Breast epithelium (tissue), 4 donors: Measurements from ENCODE around the gene RHOC. TPM values are rescaled to one million over a fixed set of nuclear protein-coding genes. Genes with fewer than 3 reads are reported as not detected.

ENCODE experiments used
- DNase-seq, 2 donors: peaks; one replicate each; pipeline ENCODE4 v3.0.0-alpha.2; 2019; ENCODE audit warnings: low spot score in 2 of 2
- H3K27ac ChIP-seq, 2 donors: fragments of 200-600 bp; sonication (generic) in 1 of 2; one replicate each; pipeline ENCODE4 v1.5.1; 2016 to 2019; ENCODE audit warnings: mild to moderate bottlenecking in 1 of 2
- H3K27me3 ChIP-seq, 2 donors: fragments of 200-600 bp; sonication (generic) in 1 of 2; one replicate each; pipeline versions ENCODE4 v1.5.1 to v1.6.0; 2017 to 2019; ENCODE audit warnings: control low read depth in 1 of 2, mild to moderate bottlenecking in 1 of 2
- H3K36me3 ChIP-seq: fragments of 200-600 bp; one replicate; pipeline ENCODE4 v1.5.1; 2019
- H3K4me1 ChIP-seq, 2 donors: fragments of 200-600 bp; sonication (generic); one replicate each; pipeline ENCODE4 v1.5.1; 2016 to 2019; ENCODE audit warnings: control low read depth in 1 of 2
- H3K4me3 ChIP-seq, 3 donors: fragments of 200-600 bp; sonication (generic); 1 replicate in 2 of 3; 2 replicates in 1 of 3; pipeline ENCODE4 v1.5.1; 2016 to 2019; ENCODE audit warnings: mild to moderate bottlenecking in 3 of 3, moderate library complexity in 2 of 3
- H3K9me3 ChIP-seq, 2 donors: fragments of 200-600 bp; sonication (generic) in 1 of 2; one replicate each; pipeline ENCODE4 v1.5.1; 2016 to 2019; ENCODE audit warnings: control low read depth in 1 of 2
- CTCF ChIP-seq, 3 donors: fragments of 450-650 bp; IDR thresholded peaks; one replicate each; pipeline ENCODE4 v1.5.1; 2016 to 2017; ENCODE audit warnings: antibody characterized with exemption in 3 of 3, mild to moderate bottlenecking in 3 of 3, moderate library complexity in 3 of 3
- POLR2A ChIP-seq: fragments of 450-650 bp; IDR thresholded peaks from one replicate; pipeline ENCODE4 v1.6.1; 2016; ENCODE audit warnings: antibody characterized with exemption, mild to moderate bottlenecking, moderate library complexity
- POLR2AphosphoS5 ChIP-seq, 3 donors: sonication (generic); formaldehyde crosslinking; IDR thresholded peaks; one replicate each; pipeline ENCODE4 v1.6.1; 2017; ENCODE audit warnings: antibody characterized with exemption in 3 of 3
- intact Hi-C: fragments of 100-400 bp; cut with DNase I; formaldehyde crosslinking; loops from one replicate; pipeline ENCODE4 v1.15.1; 2023; ENCODE audit warnings: low total_unique reads
- total RNA-seq, 3 donors: library from RNA; depleted of rRNA; stranded (reverse); fragments of >200 nt; gene quantifications; one replicate each; pipeline ENCODE4 v1.1.0, GENCODE V29; 2016

Gene RHOC
- total RNA-seq, 3 donors from 2014 or later: 150 to 302 (median 235) TPM

GRCh38 chr1:112697781-112698201, 9.1 kb downstream of the RHOC start:
- intact Hi-C loops: loop anchor here (10.0 kb wide), 1 partner anchor 947 kb away; no protein-coding TSS in a partner anchor
- Histone ChIP-seq H3K27ac (peak overlapping the region; percentile 86 to 99), H3K36me3 (no peaks in the 10 kb centered on the region)

GRCh38 chr1:112696578-112697314, 10.2 kb downstream of the RHOC start:
- no peaks in the 10 kb centered on the region for H3K36me3 ChIP-seq
- TF ChIP-seq POLR2A (no peak), POLR2AphosphoS5 (IDR thresholded peaks at IDR 0.05) (no peak), CTCF (IDR thresholded peaks at IDR 0.05) (no peak)
- no peaks in the 10 kb centered on the region for H3K27me3 ChIP-seq
- no peak for DNase-seq
- peaks cover 11 to 23% of the 10 kb centered on the region in 2 donors for H3K4me1 ChIP-seq
- no peak overlapping the region for H3K27ac ChIP-seq
- intact Hi-C loops: loop anchor here (10.0 kb wide), 1 partner anchor 948 kb away; no protein-coding TSS in a partner anchor
- no peak overlapping the region for H3K4me3 ChIP-seq
- no peaks in the 10 kb centered on the region for H3K9me3 ChIP-seq

More at GRCh38 chr1:112697781-112698201, 9.1 kb downstream of the RHOC start:
- TF ChIP-seq CTCF (IDR thresholded peaks at IDR 0.05) (no peak), POLR2A (no peak), POLR2AphosphoS5 (IDR thresholded peaks at IDR 0.05) (no peak)
- H3K4me1 ChIP-seq: peaks cover 11 to 23% of the 10 kb centered on the region in 2 donors
- no peak for DNase-seq
- H3K27me3 ChIP-seq: no peaks in the 10 kb centered on the region
- no peak overlapping the region for H3K4me3 ChIP-seq
- no peaks in the 10 kb centered on the region for H3K9me3 ChIP-seq

GRCh38 chr1:112695276-112695675, 11.7 kb downstream of the RHOC start:
- Histone ChIP-seq H3K27me3 (no peaks in the 10 kb centered on the region), H3K27ac (no peak overlapping the region), H3K4me1 (peaks cover 1 to 14% of the 10 kb centered on the region in 2 donors), H3K36me3 (no peaks in the 10 kb centered on the region), H3K9me3 (no peaks in the 10 kb centered on the region), H3K4me3 (no peak overlapping the region)
- no peak for TF ChIP-seq POLR2AphosphoS5 (IDR thresholded peaks at IDR 0.05)
- TF ChIP-seq POLR2A: no peak
- TF ChIP-seq CTCF (IDR thresholded peaks at IDR 0.05): no peak
- DNase-seq: no peak
- intact Hi-C loops: loop anchor here (10.0 kb wide), 1 partner anchor 950 kb away; no protein-coding TSS in a partner anchor

- TF ChIP-seq CTCF (IDR thresholded peaks at IDR 0.05): no peak
- no peak for TF ChIP-seq POLR2A
- no peak for TF ChIP-seq POLR2AphosphoS5 (IDR thresholded peaks at IDR 0.05)
- DNase-seq: no peak
- Histone ChIP-seq H3K36me3 (no peaks in the 10 kb centered on the region), H3K9me3 (no peaks in the 10 kb centered on the region), H3K4me3 (no peak overlapping the region), H3K27ac (no peak overlapping the region), H3K4me1 (peaks cover 0 to 7% of the 10 kb centered on the region in 2 donors), H3K27me3 (no peaks in the 10 kb centered on the region)
- intact Hi-C loops: loop anchor here (10.0 kb wide), 1 partner anchor 950 kb away; no protein-coding TSS in a partner anchor
These were observed 12.5 kb downstream of the RHOC start for GRCh38 chr1:112694363-112694929.

DNA sequence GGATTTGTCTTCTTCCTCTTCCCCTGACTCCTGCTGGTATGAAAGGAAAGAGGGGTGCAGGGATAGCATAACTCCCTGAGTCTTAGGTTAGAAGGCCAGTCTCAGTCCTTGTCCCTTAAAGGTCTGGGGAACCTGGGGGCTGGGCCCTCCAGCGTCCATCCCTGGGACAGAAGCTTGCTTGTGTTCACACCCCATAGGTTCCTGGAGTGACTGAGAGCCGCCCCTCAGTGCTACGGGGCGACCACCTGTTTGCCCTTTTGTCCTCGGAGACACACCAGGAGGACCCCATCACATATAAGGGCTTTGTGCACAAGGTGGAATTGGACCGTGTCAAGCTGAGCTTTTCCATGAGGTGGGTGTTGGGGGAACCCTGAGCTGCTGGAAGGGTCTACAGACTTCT, 13.1 kb downstream of the RHOC start:
- Histone ChIP-seq H3K27ac (no peak overlapping the region), H3K4me3 (no peak overlapping the region), H3K36me3 (no peaks in the 10 kb centered on the region), H3K9me3 (no peaks in the 10 kb centered on the region), H3K27me3 (no peaks in the 10 kb centered on the region), H3K4me1 (peaks cover 0 to 6% of the 10 kb centered on the region in 2 donors)
- no peak for TF ChIP-seq POLR2A
- TF ChIP-seq POLR2AphosphoS5 (IDR thresholded peaks at IDR 0.05): no peak
- no peak for TF ChIP-seq CTCF (IDR thresholded peaks at IDR 0.05)
- DNase-seq: no peak
- intact Hi-C loops: loop anchor here (10.0 kb wide), 1 partner anchor 951 kb away; no protein-coding TSS in a partner anchor
